Endothelial cell of umbilical vein (primary cell): ENCODE data around the gene FAM210A. TPM values are rescaled to one million over a fixed set of nuclear protein-coding genes. Genes with fewer than 3 reads are reported as not detected.

Experiments used
- BruUV-seq: library from RNA; stranded (reverse); fragments of 400-500 nt; replicated peaks from 2 replicates; lab custom pipeline; 2021; lab: Mats Ljungman, UMichigan
- CTCF ChIA-PET: fragments of 300-600, 350-600 bp; sonication (Branson Sonifier 250); formaldehyde crosslinking; loops from one replicate; lab custom pipeline; 2021; ENCODE audit warnings: antibody characterized with exemption, inconsistent platforms; lab: Charles Lee
- POLR2A ChIA-PET: fragments of 300-600, 350-600 bp; sonication (Branson Sonifier 250); formaldehyde crosslinking; loops from one replicate; lab custom pipeline; 2021; ENCODE audit warnings: antibody characterized with exemption, inconsistent platforms; lab: Charles Lee
- DNase-seq: peaks from one replicate; pipeline ENCODE4 v3.0.0-alpha.2; 2011; ENCODE audit warnings: low read depth, low spot score
- FAIRE-seq: peaks from 2 replicates; lab custom pipeline; 2011; peaks lifted over from hg19 to GRCh38; lab: Jason Lieb, UNC
- H2AFZ ChIP-seq: 2 replicates; pipeline ENCODE4 v1.6.0; 2012; ENCODE audit warnings: low read depth, low read length, control low read depth, inconsistent platforms
- H3K27ac ChIP-seq: 2 replicates; pipeline ENCODE4 v1.5.1; 2011; ENCODE audit warnings: low read depth, mild to moderate bottlenecking, control low read depth, low read length, moderate library complexity; ENCODE audit not compliant: insufficient read depth
- H3K27me3 ChIP-seq, 2 experiments: 2 replicates each; pipeline versions ENCODE4 v1.6.0 to v1.6.1; 2011; ENCODE audit warnings: low read length in 2 of 2, mixed read lengths in 1 of 2; ENCODE audit not compliant: control insufficient read depth in 2 of 2, insufficient read depth in 2 of 2
- H3K36me3 ChIP-seq, 2 experiments: 2 replicates in 1 of 2; 3 replicates in 1 of 2; pipeline ENCODE4 v1.5.1; 2011; ENCODE audit warnings: low read length in 2 of 2, mild to moderate bottlenecking in 1 of 2, moderate library complexity in 1 of 2; ENCODE audit not compliant: control insufficient read depth in 2 of 2, insufficient read depth in 2 of 2; ENCODE audit errors: extremely low read depth in 1 of 2
- H3K4me1 ChIP-seq: 3 replicates; pipeline ENCODE4 v1.5.1; 2011; ENCODE audit warnings: mild to moderate bottlenecking, low read length; ENCODE audit not compliant: control insufficient read depth, insufficient read depth; ENCODE audit errors: extremely low read depth
- H3K4me2 ChIP-seq: 2 replicates; pipeline ENCODE4 v1.6.1; 2011; ENCODE audit warnings: low read length, control low read depth, mixed read lengths; ENCODE audit not compliant: insufficient read depth
- H3K4me3 ChIP-seq, 3 experiments: fragments of 200-600 bp in 1 of 3; sonication (generic), shearing (Covaris generic) in 1 of 3; replicated peaks in 1 of 3; 2 replicates each; pipeline ENCODE4 v1.5.1; 2011 to 2016; ENCODE audit warnings: control low read depth in 3 of 3, low read length in 3 of 3, mild to moderate bottlenecking in 2 of 3, inconsistent platforms in 1 of 3, low read depth in 1 of 3, moderate library complexity in 1 of 3; ENCODE audit not compliant: insufficient read depth in 1 of 3
- H3K79me2 ChIP-seq: 2 replicates; pipeline ENCODE4 v1.6.0; 2012; ENCODE audit warnings: low read length, inconsistent platforms; ENCODE audit not compliant: control insufficient read depth, insufficient read depth
- H3K9ac ChIP-seq: replicated peaks from 2 replicates; pipeline ENCODE3; 2011; ENCODE audit warnings: low read length, control low read depth; ENCODE audit not compliant: insufficient read depth; ENCODE audit errors: extremely low read depth
- H3K9me1 ChIP-seq: replicated peaks from 3 replicates; pipeline ENCODE4 v1.6.0; 2011; ENCODE audit warnings: mild to moderate bottlenecking, low read length; ENCODE audit not compliant: control insufficient read depth, insufficient read depth; ENCODE audit errors: extremely low read depth
- H3K9me3 ChIP-seq: replicated peaks from 2 replicates; pipeline ENCODE4 v1.5.1; 2012; ENCODE audit warnings: low read length, inconsistent platforms; ENCODE audit not compliant: control insufficient read depth, insufficient read depth
- H4K20me1 ChIP-seq: replicated peaks from 2 replicates; pipeline ENCODE3; 2011; ENCODE audit warnings: mild to moderate bottlenecking, low read length; ENCODE audit not compliant: control insufficient read depth, insufficient read depth; ENCODE audit errors: extremely low read depth
- CTCF ChIP-seq, 2 donors: IDR thresholded peaks; 1 replicate in 1 of 2; 2 replicates in 1 of 2; pipeline ENCODE4 v1.5.1; 2011; ENCODE audit warnings: low read length in 2 of 2, mild to moderate bottlenecking in 2 of 2, moderate library complexity in 2 of 2, control low read depth in 1 of 2, inconsistent platforms in 1 of 2, low read depth in 1 of 2; ENCODE audit not compliant: insufficient read depth in 1 of 2; ENCODE audit errors: extremely low read depth in 1 of 2
- EZH2 ChIP-seq: IDR thresholded peaks from 2 replicates; pipeline ENCODE4 v1.6.1; 2012; ENCODE audit warnings: borderline replicate concordance, low read depth, mild to moderate bottlenecking, moderate library complexity, low read length, inconsistent platforms; ENCODE audit not compliant: severe bottlenecking
- FOS ChIP-seq: IDR thresholded peaks from 2 replicates; pipeline ENCODE4 v1.6.1; 2011; ENCODE audit warnings: mild to moderate bottlenecking, low read length, moderate library complexity, borderline replicate concordance; ENCODE audit not compliant: insufficient read depth
- GATA2 ChIP-seq: IDR thresholded peaks from 2 replicates; pipeline ENCODE4 v1.7.0; 2011; ENCODE audit warnings: low read depth, mild to moderate bottlenecking, moderate library complexity, mixed read lengths, low read length; ENCODE audit not compliant: insufficient read length, insufficient read depth
- JUN ChIP-seq: IDR thresholded peaks from 2 replicates; pipeline ENCODE4 v1.6.1; 2011; ENCODE audit warnings: borderline replicate concordance, low read depth; ENCODE audit not compliant: insufficient read length, insufficient read depth
- MAX ChIP-seq: IDR thresholded peaks from 2 replicates; pipeline ENCODE4 v1.6.1; 2011; ENCODE audit not compliant: insufficient read depth, insufficient read length
- MYC ChIP-seq: IDR thresholded peaks from one replicate; pipeline ENCODE4 v1.6.1; 2011; ENCODE audit warnings: mild to moderate bottlenecking, low read depth, low read length
- POLR2A ChIP-seq: IDR thresholded peaks from 2 replicates; pipeline ENCODE4 v1.6.1; 2012; ENCODE audit warnings: low read depth, mild to moderate bottlenecking, control low read depth, low read length
- POLR2AphosphoS5 ChIP-seq: IDR thresholded peaks from 2 replicates; pipeline ENCODE4 v1.6.1; 2012; ENCODE audit warnings: low read depth, mild to moderate bottlenecking, control low read depth, low read length, moderate library complexity; ENCODE audit not compliant: insufficient read depth
- dilution Hi-C: fragments of 300-500 bp; cut with MboI; formaldehyde crosslinking; loops from one replicate; pipeline ENCODE4 v1.15.0; 2019; ENCODE audit warnings: low sequenced_read_pairs; ENCODE audit not compliant: extremely low pct_ligation_motif_present
- intact Hi-C: fragments of 100-400 bp; cut with micrococcal nuclease; formaldehyde crosslinking; loops from one replicate; pipeline ENCODE4 v1.10.0; 2022
- polyA plus RNA-seq, 4 experiments: library from polyadenylated mRNA; depleted of rRNA in 3 of 4; stranded (reverse) in 3 of 4; unstranded in 1 of 4; fragments of >200 nt; gene quantifications; 2 replicates each; pipeline versions ENCODE4 v1.2.1 to v1.2.3, GENCODE V29; 2011 to 2012; ENCODE audit warnings: missing spikeins in 1 of 4
- total RNA-seq: library from RNA; stranded (reverse); gene quantifications from 2 replicates; pipeline ENCODE4 v1.2.3, GENCODE V29; 2021

The FAM210A gene
- total and polyA plus RNA-seq, 2 donors (not counting 3 experiments of a cell fraction or from before 2014, with no cell fraction given), result 7.1 to 17.3 TPM

GRCh38 chr18:13618760-13619438 is 107.5 kb downstream of the FAM210A start:
- FAIRE-seq (peak; percentile 12), DNase-seq (peak; percentile 21)
- CTCF ChIA-PET, result no interaction called here
- no peaks in the 10 kb centered on the region for H3K36me3 ChIP-seq
- no peak overlapping the region for H2AFZ ChIP-seq
- no TSS peak for BruUV-seq
- no peaks in the 10 kb centered on the region for H3K9me1 ChIP-seq
- POLR2A ChIA-PET, result no interaction called here
- peaks cover 6% of the 10 kb centered on the region for H3K4me1 ChIP-seq
- no peaks in the 10 kb centered on the region for H3K9me3 ChIP-seq
- H3K79me2 ChIP-seq, result no peaks in the 10 kb centered on the region
- intact Hi-C loops, result no loop called here
- dilution Hi-C loops, result no loop called here
- no peak overlapping the region for H3K27ac ChIP-seq
- no peak overlapping the region for H3K9ac ChIP-seq
- H3K27me3 ChIP-seq, result peaks cover 0 to 3% of the 10 kb centered on the region in 2 experiments
- H3K4me2 ChIP-seq, result no peak overlapping the region
- H4K20me1 ChIP-seq, result no peaks in the 10 kb centered on the region
- no peak overlapping the region for H3K4me3 ChIP-seq
- TF ChIP-seq MYC (no peak), POLR2AphosphoS5 (no peak), MAX (no peak), JUN (no peak), FOS (no peak), EZH2 (no peak), POLR2A (no peak), CTCF (IDR thresholded peaks at IDR 0.05; ENCODE audit: extremely low read depth in 1 of 2, insufficient read depth in 1 of 2, low read depth in 1 of 2, low read length in 2 of 2) (no peak), GATA2 (no peak)
